A673 (cell line): ENCODE measurements around the gene TGM4.

Source experiments
- CTCF ChIP-seq: fragments of 300-800, 200-600 bp; sonication (generic); conservative IDR thresholded peaks from 2 replicates; pipeline ENCODE4 v1.5.1; 2017; ENCODE audit warnings: low read depth, mild to moderate bottlenecking, antibody characterized with exemption, low read length, moderate library complexity, mixed read lengths
- EZH2 ChIP-seq: fragments of 200-600 bp; sonication (generic); IDR thresholded peaks from 2 replicates; pipeline ENCODE4 v1.6.1; 2017; ENCODE audit warnings: borderline replicate concordance, low read depth, mild to moderate bottlenecking, mixed read lengths, antibody characterized with exemption, low read length; ENCODE audit not compliant: poor library complexity, severe bottlenecking

- TF ChIP-seq CTCF, result no peak
- TF ChIP-seq EZH2, result no peak
These were observed 12.8 kb upstream of the TGM4 start, which contains the start of gene TMEM42 for GRCh38 chr3:44861412-44862225.
